Hepatocyte (in vitro differentiated cells): ENCODE measurements around the gene PGD.

ENCODE experiments used
- EZH2phosphoT487 ChIP-seq: fragments of 200-600 bp; sonication (generic); IDR thresholded peaks from one replicate; pipeline ENCODE4 v1.6.1; 2018; ENCODE audit warnings: antibody characterized with exemption, mild to moderate bottlenecking, low read depth, moderate library complexity; ENCODE audit not compliant: unreplicated experiment, severe bottlenecking
- TF ChIP-seq, protein P1 (sequence below): fragments of 200-600 bp; sonication (generic); IDR thresholded peaks from 2 replicates; pipeline ENCODE4 v1.5.1; 2016; ENCODE audit warnings: antibody characterized with exemption, mild to moderate bottlenecking; ENCODE audit not compliant: poor library complexity

GRCh38 chr1:10428984-10429383, 30.1 kb downstream of the PGD start:
- TF ChIP-seq, protein P1, sequence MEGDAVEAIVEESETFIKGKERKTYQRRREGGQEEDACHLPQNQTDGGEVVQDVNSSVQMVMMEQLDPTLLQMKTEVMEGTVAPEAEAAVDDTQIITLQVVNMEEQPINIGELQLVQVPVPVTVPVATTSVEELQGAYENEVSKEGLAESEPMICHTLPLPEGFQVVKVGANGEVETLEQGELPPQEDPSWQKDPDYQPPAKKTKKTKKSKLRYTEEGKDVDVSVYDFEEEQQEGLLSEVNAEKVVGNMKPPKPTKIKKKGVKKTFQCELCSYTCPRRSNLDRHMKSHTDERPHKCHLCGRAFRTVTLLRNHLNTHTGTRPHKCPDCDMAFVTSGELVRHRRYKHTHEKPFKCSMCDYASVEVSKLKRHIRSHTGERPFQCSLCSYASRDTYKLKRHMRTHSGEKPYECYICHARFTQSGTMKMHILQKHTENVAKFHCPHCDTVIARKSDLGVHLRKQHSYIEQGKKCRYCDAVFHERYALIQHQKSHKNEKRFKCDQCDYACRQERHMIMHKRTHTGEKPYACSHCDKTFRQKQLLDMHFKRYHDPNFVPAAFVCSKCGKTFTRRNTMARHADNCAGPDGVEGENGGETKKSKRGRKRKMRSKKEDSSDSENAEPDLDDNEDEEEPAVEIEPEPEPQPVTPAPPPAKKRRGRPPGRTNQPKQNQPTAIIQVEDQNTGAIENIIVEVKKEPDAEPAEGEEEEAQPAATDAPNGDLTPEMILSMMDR: no peak
- no peak for TF ChIP-seq EZH2phosphoT487
